Activated CD8-positive, alpha-beta memory T cell treated with anti-CD3 and anti-CD28 coated beads, Interleukin-2, amount 10 ng/mL, durations not matched to agents 7 days and 5 days (primary cell): ENCODE measurements around the gene CDH4. TPM values are rescaled to one million over a fixed set of nuclear protein-coding genes. Genes with fewer than 3 reads are reported as not detected.

Source experiments
- ATAC-seq: fragments of 150-1000 bp; cut with Tn5 transposase; one replicate; pipeline ENCODE4 v1.10.0; 2021; ENCODE audit warnings: moderate library complexity
- CTCF ChIA-PET: fragments of 350-600 bp; sonication (Branson Sonifier 250); formaldehyde crosslinking; loops from one replicate; lab custom pipeline; 2021; ENCODE audit warnings: antibody characterized with exemption; lab: Charles Lee
- DNase-seq: peaks from one replicate; pipeline ENCODE4 v3.0.0-alpha.2; 2020
- H3K27ac Mint-ChIP-seq: one replicate; pipeline ENCODE4 v1.8.0; 2021; ENCODE audit warnings: mild to moderate bottlenecking, mixed read lengths
- H3K27me3 Mint-ChIP-seq: one replicate; pipeline ENCODE4 v1.8.0; 2021; ENCODE audit warnings: mixed read lengths
- H3K36me3 Mint-ChIP-seq: one replicate; pipeline ENCODE4 v1.8.0; 2021; ENCODE audit warnings: mild to moderate bottlenecking, mixed read lengths
- H3K4me1 Mint-ChIP-seq: one replicate; pipeline ENCODE4 v1.8.0; 2021; ENCODE audit warnings: mixed read lengths
- H3K4me3 Mint-ChIP-seq: one replicate; pipeline ENCODE4 v1.8.0; 2021; ENCODE audit warnings: mild to moderate bottlenecking, moderate library complexity, mixed read lengths
- H3K9me3 Mint-ChIP-seq: one replicate; pipeline ENCODE4 v1.8.0; 2022; ENCODE audit warnings: low read depth, mixed read lengths
- total RNA-seq, 2 experiments: library from RNA; stranded (reverse); gene quantifications; one replicate each; pipeline ENCODE4 v1.2.3, GENCODE V29; 2021

Gene CDH4
- total RNA-seq, 2 experiments from 2014 or later = 0.02 TPM; not detected in 1

GRCh38 chr20:61515922-61516321 lies 263.9 kb downstream of the CDH4 start:
- no peak overlapping the region for H3K4me3 Mint-ChIP-seq
- H3K27me3 Mint-ChIP-seq = no peaks in the 10 kb centered on the region
- ATAC-seq (no peak), DNase-seq (no peak)
- no peaks in the 10 kb centered on the region for H3K36me3 Mint-ChIP-seq
- H3K4me1 Mint-ChIP-seq = no peaks in the 10 kb centered on the region
- CTCF ChIA-PET = no interaction called here
- H3K27ac Mint-ChIP-seq = no peak overlapping the region
- H3K9me3 Mint-ChIP-seq = peaks cover 6% of the 10 kb centered on the region

GRCh38 chr20:61516346-61517208 lies 264.5 kb downstream of the CDH4 start:
- H3K27ac Mint-ChIP-seq = no peak overlapping the region
- CTCF ChIA-PET = no interaction called here
- H3K9me3 Mint-ChIP-seq = peaks cover 6% of the 10 kb centered on the region
- H3K36me3 Mint-ChIP-seq = no peaks in the 10 kb centered on the region
- ATAC-seq = no peak
- no peaks in the 10 kb centered on the region for H3K4me1 Mint-ChIP-seq
- no peak for DNase-seq
- H3K27me3 Mint-ChIP-seq = no peaks in the 10 kb centered on the region
- H3K4me3 Mint-ChIP-seq = no peak overlapping the region

DNA sequence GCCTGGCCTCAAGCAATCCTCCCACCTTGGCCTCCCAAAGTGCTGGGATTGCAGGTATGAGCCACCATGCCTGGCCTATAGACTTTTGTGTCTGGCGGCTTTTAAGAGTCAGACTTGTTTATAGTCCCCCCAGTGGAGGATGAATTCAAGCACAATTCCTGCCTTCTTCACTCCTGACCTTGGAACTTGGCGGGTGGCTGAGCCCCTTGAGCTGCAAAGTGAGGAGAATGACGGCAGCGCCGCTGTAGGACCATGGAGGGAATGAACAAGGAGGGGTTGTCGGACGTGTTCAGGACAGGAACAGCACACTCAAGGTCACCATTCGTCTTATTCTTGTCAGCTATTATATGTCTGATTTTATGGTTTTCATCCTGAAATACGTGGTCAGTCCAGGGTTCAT lies 265.4 kb downstream of the CDH4 start:
- CTCF ChIA-PET = no interaction called here
- H3K27me3 Mint-ChIP-seq = no peaks in the 10 kb centered on the region
- H3K4me1 Mint-ChIP-seq = no peaks in the 10 kb centered on the region
- H3K4me3 Mint-ChIP-seq = no peak overlapping the region
- no peaks in the 10 kb centered on the region for H3K36me3 Mint-ChIP-seq
- peaks cover 6% of the 10 kb centered on the region for H3K9me3 Mint-ChIP-seq
- no peak overlapping the region for H3K27ac Mint-ChIP-seq
- DNase-seq (no peak), ATAC-seq (no peak)

DNA sequence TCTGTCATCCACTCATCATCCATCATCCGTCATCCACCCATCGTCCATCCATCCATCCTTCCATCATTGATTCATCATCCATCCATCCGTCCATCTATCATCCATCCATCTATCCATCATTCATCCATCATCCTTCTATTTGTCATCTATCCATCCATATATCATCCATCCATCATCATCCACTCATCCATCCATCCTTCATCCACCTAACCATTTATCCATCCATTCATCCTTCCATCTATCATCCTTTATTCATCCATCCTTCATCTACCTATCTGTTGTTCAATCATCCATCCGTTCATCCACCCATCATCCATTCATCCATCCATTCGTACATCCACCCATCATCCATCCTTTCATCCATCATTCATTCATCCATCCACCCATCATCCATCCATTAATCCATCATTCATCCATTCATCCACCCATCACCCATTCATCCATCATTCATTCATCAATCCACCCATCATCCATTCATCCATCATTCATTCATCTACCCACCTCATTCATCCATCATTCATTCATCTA lies 266.4 kb downstream of the CDH4 start:
- H3K4me3 Mint-ChIP-seq = no peak overlapping the region
- peaks cover 6% of the 10 kb centered on the region for H3K9me3 Mint-ChIP-seq
- no peak overlapping the region for H3K27ac Mint-ChIP-seq
- no peaks in the 10 kb centered on the region for H3K36me3 Mint-ChIP-seq
- CTCF ChIA-PET = no interaction called here
- ATAC-seq = no peak
- H3K27me3 Mint-ChIP-seq = no peaks in the 10 kb centered on the region
- H3K4me1 Mint-ChIP-seq = no peaks in the 10 kb centered on the region
- no peak for DNase-seq

DNA sequence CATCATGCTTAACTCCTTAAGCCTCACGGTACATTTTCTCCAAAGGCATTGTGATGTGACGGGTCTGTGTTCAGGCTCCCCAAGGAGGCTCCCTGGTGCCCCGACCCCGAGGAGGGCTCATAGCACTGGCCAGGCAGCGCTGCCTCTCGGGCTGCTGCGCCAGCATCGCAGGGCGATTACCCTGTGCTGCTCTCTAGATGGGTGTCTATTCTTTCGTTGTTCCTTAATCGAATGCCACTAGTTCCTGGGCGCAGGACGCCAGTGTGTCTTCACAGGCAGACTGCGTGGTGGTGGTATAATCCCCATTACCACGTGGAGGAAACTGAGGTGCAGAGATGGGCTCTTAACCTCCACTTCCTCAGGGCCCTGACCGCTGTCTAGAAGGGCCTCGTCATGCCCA lies 267.4 kb downstream of the CDH4 start:
- ATAC-seq (no peak), DNase-seq (no peak)
- Mint-ChIP-seq H3K9me3 (peaks cover 6% of the 10 kb centered on the region), H3K27ac (no peak overlapping the region), H3K36me3 (no peaks in the 10 kb centered on the region), H3K4me1 (no peaks in the 10 kb centered on the region), H3K27me3 (no peaks in the 10 kb centered on the region), H3K4me3 (no peak overlapping the region)
- CTCF ChIA-PET = no interaction called here

DNA sequence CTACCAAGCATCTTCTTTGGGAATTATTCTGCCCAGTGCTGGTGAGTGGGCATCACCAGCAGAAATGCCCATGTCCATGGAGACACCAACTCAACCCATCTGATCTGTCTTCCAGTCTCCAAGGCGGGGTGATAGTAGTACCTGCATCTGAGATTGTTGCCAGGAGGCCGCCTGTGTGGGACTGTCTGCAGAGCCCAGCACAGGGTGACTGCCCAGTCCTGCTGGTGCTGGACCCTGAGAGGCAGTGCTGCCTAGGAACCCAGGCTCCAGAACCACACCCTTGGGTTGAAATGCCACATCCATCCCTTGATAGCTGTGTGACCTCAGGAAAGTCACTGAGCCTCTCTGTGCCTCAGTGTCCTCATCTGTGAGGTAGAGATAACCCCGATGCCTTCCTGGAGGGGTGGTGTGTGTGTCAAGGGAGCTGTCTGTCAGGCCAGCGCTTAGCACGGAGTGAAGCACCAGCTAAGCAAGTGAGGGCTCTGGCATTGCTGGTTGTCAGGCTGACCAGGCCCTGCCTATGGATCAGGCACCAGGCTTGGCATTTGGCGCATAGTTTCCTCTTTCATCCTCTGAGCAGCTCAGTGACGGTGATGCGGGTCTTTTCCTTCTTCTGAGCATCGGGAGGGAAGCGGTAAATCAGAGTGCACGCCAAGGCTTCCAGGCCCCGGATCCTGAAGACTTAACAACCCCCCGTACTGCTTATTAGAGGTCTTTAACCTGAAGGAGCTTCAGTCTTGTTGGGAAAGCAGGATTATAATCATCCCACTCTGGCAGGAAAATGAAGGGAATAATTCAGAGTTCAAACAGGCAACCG lies 268.2 kb downstream of the CDH4 start:
- H3K4me3 Mint-ChIP-seq = no peak overlapping the region
- CTCF ChIA-PET = no interaction called here
- H3K36me3 Mint-ChIP-seq = no peaks in the 10 kb centered on the region
- no peak overlapping the region for H3K27ac Mint-ChIP-seq
- peaks cover 6% of the 10 kb centered on the region for H3K9me3 Mint-ChIP-seq
- ATAC-seq = no peak
- H3K4me1 Mint-ChIP-seq = no peaks in the 10 kb centered on the region
- DNase-seq = no peak
- H3K27me3 Mint-ChIP-seq = no peaks in the 10 kb centered on the region

DNA sequence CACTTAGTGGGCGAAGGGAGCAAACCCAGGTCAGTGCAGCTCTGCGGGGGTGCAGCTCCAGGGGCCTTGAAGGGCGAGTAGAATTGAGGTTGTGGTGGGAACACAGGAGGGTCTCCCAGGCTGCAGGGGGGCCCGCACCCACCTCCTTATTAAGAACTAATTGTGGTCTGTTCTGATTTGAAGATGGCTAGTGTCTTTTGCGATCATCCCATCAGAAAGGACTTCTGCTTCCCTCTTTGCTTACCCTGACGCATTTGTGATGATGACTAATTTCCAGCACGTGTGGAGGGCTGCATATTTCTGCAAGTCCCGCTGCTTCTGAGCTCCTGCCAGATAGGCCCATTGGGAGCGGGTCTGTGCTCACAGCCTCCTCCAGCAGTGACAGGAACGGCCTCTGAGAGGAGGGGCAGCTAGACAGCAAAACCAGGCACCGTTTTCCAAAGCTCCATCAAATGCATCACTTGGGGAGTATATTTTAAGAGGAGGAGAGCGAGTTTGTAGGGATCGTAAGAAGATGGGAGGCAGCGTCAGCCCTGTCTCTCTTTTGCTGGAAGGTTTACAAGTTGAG lies 268.9 kb downstream of the CDH4 start:
- Mint-ChIP-seq H3K9me3 (peaks cover 6% of the 10 kb centered on the region), H3K27me3 (no peaks in the 10 kb centered on the region), H3K4me3 (no peak overlapping the region), H3K4me1 (no peaks in the 10 kb centered on the region), H3K36me3 (no peaks in the 10 kb centered on the region), H3K27ac (no peak overlapping the region)
- DNase-seq (no peak), ATAC-seq (no peak)
- CTCF ChIA-PET = no interaction called here

- Mint-ChIP-seq H3K36me3 (no peaks in the 10 kb centered on the region), H3K4me3 (no peak overlapping the region), H3K27ac (no peak overlapping the region), H3K27me3 (no peaks in the 10 kb centered on the region), H3K4me1 (no peaks in the 10 kb centered on the region), H3K9me3 (peaks cover 6% of the 10 kb centered on the region)
- DNase-seq (no peak), ATAC-seq (no peak)
- CTCF ChIA-PET = no interaction called here
Measured at GRCh38 chr20:61521687-61522420, 269.8 kb downstream of the CDH4 start.

- Mint-ChIP-seq H3K4me3 (no peak overlapping the region), H3K4me1 (no peaks in the 10 kb centered on the region), H3K27ac (no peak overlapping the region), H3K27me3 (no peaks in the 10 kb centered on the region), H3K36me3 (no peaks in the 10 kb centered on the region), H3K9me3 (peaks cover 6% of the 10 kb centered on the region)
- CTCF ChIA-PET = no interaction called here
- no peak for DNase-seq
- ATAC-seq = no peak
Measured at GRCh38 chr20:61522498-61523090, 270.5 kb downstream of the CDH4 start.

DNA sequence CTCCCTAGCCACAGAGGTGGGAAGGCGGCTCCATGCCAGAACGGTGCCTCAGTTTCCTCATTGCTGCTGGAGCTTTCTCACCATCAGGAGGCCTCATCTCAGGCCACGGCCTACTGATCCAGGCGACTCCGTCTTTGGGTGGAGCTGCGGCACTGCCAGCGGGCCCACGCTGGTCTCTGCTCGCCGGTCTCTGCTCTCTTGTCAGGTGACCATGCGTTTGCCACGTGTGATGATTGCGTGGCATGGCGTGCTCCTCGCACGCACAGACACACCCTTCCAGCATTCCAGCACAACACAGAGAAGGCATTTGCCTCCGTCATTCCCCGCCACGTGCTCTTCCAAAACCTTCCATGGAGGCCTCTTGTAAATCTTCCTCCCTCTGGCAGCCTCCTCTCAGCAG lies 271.1 kb downstream of the CDH4 start:
- CTCF ChIA-PET = no interaction called here
- H3K27me3 Mint-ChIP-seq = no peaks in the 10 kb centered on the region
- peaks cover 6% of the 10 kb centered on the region for H3K9me3 Mint-ChIP-seq
- no peak overlapping the region for H3K27ac Mint-ChIP-seq
- no peak overlapping the region for H3K4me3 Mint-ChIP-seq
- ATAC-seq = no peak
- H3K4me1 Mint-ChIP-seq = no peaks in the 10 kb centered on the region
- H3K36me3 Mint-ChIP-seq = no peaks in the 10 kb centered on the region
- no peak for DNase-seq

- Mint-ChIP-seq H3K9me3 (no peaks in the 10 kb centered on the region), H3K4me1 (no peaks in the 10 kb centered on the region), H3K27me3 (no peaks in the 10 kb centered on the region), H3K4me3 (no peak overlapping the region), H3K27ac (no peak overlapping the region), H3K36me3 (no peaks in the 10 kb centered on the region)
- DNase-seq = no peak
- CTCF ChIA-PET = no interaction called here
- ATAC-seq = no peak
Measured at GRCh38 chr20:61524951-61525666, 273.0 kb downstream of the CDH4 start.

DNA sequence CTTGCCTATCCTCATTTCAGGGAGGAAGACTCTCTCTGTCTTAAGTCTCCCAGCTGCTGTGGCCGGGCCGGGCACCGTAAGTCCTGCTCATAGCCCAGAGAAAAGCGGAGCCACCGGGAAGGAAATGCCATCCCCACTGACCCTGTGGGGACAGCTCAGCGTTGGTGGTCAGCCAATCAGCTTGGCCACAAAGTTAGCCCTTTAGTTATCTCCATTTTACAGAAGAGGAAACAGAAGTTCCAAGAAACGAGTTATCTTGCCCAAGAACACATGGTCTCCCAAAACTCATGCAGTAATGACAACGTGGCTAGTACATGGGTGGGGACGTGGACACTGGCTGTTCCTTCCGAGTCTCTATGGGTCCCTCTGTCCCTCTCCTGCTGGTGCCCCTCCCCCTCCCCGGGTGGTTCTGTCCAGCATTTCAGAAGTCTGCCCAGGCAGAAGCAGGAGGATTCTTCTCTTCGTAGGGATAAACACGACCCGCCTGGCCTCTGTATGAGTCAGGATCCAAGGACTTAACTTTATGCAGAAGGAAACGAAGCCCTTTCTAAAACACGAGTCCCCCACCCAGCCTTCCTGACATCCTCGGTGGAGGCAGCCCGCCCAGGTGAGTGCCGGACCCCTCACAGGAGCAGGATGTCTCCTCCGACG lies 273.8 kb downstream of the CDH4 start:
- H3K9me3 Mint-ChIP-seq = no peaks in the 10 kb centered on the region
- DNase-seq (no peak), ATAC-seq (no peak)
- no peaks in the 10 kb centered on the region for H3K36me3 Mint-ChIP-seq
- H3K4me3 Mint-ChIP-seq = no peak overlapping the region
- H3K27me3 Mint-ChIP-seq = no peaks in the 10 kb centered on the region
- no peaks in the 10 kb centered on the region for H3K4me1 Mint-ChIP-seq
- no peak overlapping the region for H3K27ac Mint-ChIP-seq
- CTCF ChIA-PET = no interaction called here
